ENCODE measurements around the gene CTAGE1. TPM values are rescaled to one million over a fixed set of nuclear protein-coding genes. Genes with fewer than 3 reads are reported as not detected.

The CTAGE1 gene
- total and polyA plus RNA-seq, 2 donors (not counting 1 experiment from before 2014, with no cell fraction given), result not detected

DNA sequence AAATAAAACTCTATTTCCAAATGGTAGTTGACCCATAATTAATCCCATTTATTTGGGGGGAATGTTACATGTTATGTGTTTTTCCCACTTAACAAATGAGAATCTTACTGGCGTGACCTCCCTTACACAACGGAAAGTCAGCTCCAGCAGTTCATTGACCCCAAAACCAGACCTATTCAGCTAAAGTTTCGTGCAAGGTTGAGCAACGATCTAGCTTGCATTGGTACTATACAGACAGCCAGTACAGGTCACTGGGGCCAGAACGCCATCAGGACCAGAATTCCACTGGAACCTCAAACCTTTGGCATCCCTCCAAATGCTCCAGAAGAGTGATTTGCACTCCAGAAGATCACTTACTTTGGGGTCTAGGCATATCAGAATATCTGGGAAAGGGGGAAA lies 6.8 kb upstream of the CTAGE1 start:
- DNase-seq (no peak), ATAC-seq (ENCODE audit: low read depth) (no peak)
- H4K20me1 ChIP-seq (ENCODE audit: control insufficient read depth, insufficient read depth, low read length, poor library complexity, severe bottlenecking), result no peaks in the 10 kb centered on the region
- H3K79me2 ChIP-seq (ENCODE audit: control insufficient read depth, insufficient read depth, low read length), result no peaks in the 10 kb centered on the region
- H3K4me2 ChIP-seq (replicated peaks; ENCODE audit: low read depth, low read length, poor library complexity, severe bottlenecking), result no peak overlapping the region
- H3K4me1 ChIP-seq (ENCODE audit: control insufficient read depth in 2 of 2, insufficient read depth in 2 of 2, low read length in 2 of 2), result no peaks in the 10 kb centered on the region
- ChIA-PET CTCF (no interaction called here), POLR2A (no interaction called here)
- WGBS (ENCODE audit: insufficient coverage), result 100% methylated on average over 5 of the region's 5 CpGs
- H3K9ac ChIP-seq (ENCODE audit: low read length), result no peak overlapping the region
- H3K4me3 ChIP-seq (ENCODE audit: control extremely low read depth in 1 of 5, extremely low read depth in 1 of 5, insufficient read depth in 1 of 5, low read depth in 2 of 5, low read length in 4 of 5), result no peak overlapping the region
- intact Hi-C loops (cut with micrococcal nuclease), result no loop called here
- Mint-ChIP-seq H3K9me3 (ENCODE audit: insufficient read depth) (no peaks in the 10 kb centered on the region), H3K27ac (no peak overlapping the region), H3K4me3 (no peak overlapping the region), H3K4me1 (no peaks in the 10 kb centered on the region), H3K27me3 (no peaks in the 10 kb centered on the region)
- no peak overlapping the region for H2AFZ ChIP-seq (ENCODE audit: insufficient read depth, low read depth, low read length, poor library complexity, severe bottlenecking)
- no peaks in the 10 kb centered on the region for H3K9me3 ChIP-seq (ENCODE audit: control extremely low read depth in 1 of 3, control insufficient read depth in 2 of 3, insufficient read depth in 1 of 3, low read length in 2 of 3)
- TF ChIP-seq, protein P1, sequence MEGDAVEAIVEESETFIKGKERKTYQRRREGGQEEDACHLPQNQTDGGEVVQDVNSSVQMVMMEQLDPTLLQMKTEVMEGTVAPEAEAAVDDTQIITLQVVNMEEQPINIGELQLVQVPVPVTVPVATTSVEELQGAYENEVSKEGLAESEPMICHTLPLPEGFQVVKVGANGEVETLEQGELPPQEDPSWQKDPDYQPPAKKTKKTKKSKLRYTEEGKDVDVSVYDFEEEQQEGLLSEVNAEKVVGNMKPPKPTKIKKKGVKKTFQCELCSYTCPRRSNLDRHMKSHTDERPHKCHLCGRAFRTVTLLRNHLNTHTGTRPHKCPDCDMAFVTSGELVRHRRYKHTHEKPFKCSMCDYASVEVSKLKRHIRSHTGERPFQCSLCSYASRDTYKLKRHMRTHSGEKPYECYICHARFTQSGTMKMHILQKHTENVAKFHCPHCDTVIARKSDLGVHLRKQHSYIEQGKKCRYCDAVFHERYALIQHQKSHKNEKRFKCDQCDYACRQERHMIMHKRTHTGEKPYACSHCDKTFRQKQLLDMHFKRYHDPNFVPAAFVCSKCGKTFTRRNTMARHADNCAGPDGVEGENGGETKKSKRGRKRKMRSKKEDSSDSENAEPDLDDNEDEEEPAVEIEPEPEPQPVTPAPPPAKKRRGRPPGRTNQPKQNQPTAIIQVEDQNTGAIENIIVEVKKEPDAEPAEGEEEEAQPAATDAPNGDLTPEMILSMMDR (IDR thresholded peaks at IDR 0.05), result no peak
- no peak for TF ChIP-seq EZH2 (IDR thresholded peaks at IDR 0.05; ENCODE audit: borderline replicate concordance, insufficient read depth, low read depth, low read length, poor library complexity, severe bottlenecking)
- H3K27me3 ChIP-seq (replicated peaks in 1 of 4; ENCODE audit: control extremely low read depth in 1 of 4, control insufficient read depth in 3 of 4, insufficient read depth in 4 of 4, low read length in 3 of 4), result no peaks in the 10 kb centered on the region
- H3K27ac ChIP-seq (ENCODE audit: low read length in 2 of 2), result no peak overlapping the region
- H3K36me3 ChIP-seq (replicated peaks in 1 of 2; ENCODE audit: control extremely low read depth in 1 of 2, control insufficient read depth in 1 of 2, extremely low read depth in 1 of 2, insufficient read depth in 2 of 2, low read length in 1 of 2), result no peaks in the 10 kb centered on the region

DNA sequence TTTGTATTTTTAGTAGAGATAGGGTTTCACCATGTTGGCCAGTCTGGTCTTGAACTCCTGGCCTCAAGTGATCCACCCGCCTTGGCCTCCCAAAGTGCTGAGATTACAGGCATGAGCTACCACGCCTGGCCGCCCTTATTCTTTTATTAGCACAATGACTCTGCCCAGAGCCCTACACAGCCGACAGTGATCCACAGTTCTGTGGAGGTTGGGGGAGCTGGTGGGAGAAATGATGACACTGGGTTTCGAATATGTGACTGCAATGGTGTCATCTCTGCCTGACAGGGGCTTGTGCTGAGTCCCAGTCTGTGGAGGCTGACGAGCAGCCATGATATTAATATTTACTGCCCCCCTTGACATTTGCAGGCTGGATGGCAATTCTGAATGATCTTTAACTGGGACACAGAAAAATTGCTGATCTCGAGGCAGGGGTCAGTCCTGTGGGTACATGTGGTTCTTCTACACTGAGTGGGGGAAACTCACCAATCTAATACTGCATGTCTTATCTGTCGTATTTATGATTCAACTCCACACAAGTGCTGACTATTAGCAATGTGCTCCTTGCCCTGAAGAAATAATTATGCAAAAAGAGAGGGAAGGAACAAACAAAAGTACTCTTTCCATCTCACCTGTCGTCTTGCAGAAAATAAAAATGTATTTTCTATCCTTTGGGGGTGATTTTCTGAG lies 6.3 kb upstream of the CTAGE1 start:
- no peaks in the 10 kb centered on the region for H3K27me3 ChIP-seq (replicated peaks in 1 of 4; ENCODE audit: control extremely low read depth in 1 of 4, control insufficient read depth in 3 of 4, insufficient read depth in 4 of 4, low read length in 3 of 4)
- ChIA-PET POLR2A (no interaction called here), CTCF (no interaction called here)
- Mint-ChIP-seq H3K27ac (no peak overlapping the region), H3K4me3 (no peak overlapping the region), H3K27me3 (no peaks in the 10 kb centered on the region), H3K4me1 (no peaks in the 10 kb centered on the region), H3K9me3 (ENCODE audit: insufficient read depth) (no peaks in the 10 kb centered on the region)
- H3K4me2 ChIP-seq (replicated peaks; ENCODE audit: low read depth, low read length, poor library complexity, severe bottlenecking), result no peak overlapping the region
- H3K4me1 ChIP-seq (ENCODE audit: control insufficient read depth in 2 of 2, insufficient read depth in 2 of 2, low read length in 2 of 2), result no peaks in the 10 kb centered on the region
- H3K9me3 ChIP-seq (ENCODE audit: control extremely low read depth in 1 of 3, control insufficient read depth in 2 of 3, insufficient read depth in 1 of 3, low read length in 2 of 3), result peaks cover 0 to 1% (median 0%) of the 10 kb centered on the region in 3 donors
- intact Hi-C loops (cut with micrococcal nuclease), result no loop called here
- H4K20me1 ChIP-seq (ENCODE audit: control insufficient read depth, insufficient read depth, low read length, poor library complexity, severe bottlenecking), result no peaks in the 10 kb centered on the region
- ATAC-seq (ENCODE audit: low read depth) (no peak), DNase-seq (no peak)
- H3K9ac ChIP-seq (ENCODE audit: low read length), result no peak overlapping the region
- no peak overlapping the region for H3K4me3 ChIP-seq (ENCODE audit: control extremely low read depth in 1 of 5, extremely low read depth in 1 of 5, insufficient read depth in 1 of 5, low read depth in 2 of 5, low read length in 4 of 5)
- 88% methylated on average over 3 of the region's 9 CpGs for WGBS (ENCODE audit: insufficient coverage)
- no peak overlapping the region for H2AFZ ChIP-seq (ENCODE audit: insufficient read depth, low read depth, low read length, poor library complexity, severe bottlenecking)
- no peak overlapping the region for H3K27ac ChIP-seq (ENCODE audit: low read length in 2 of 2)
- no peaks in the 10 kb centered on the region for H3K79me2 ChIP-seq (ENCODE audit: control insufficient read depth, insufficient read depth, low read length)
- TF ChIP-seq, protein P1 (IDR thresholded peaks at IDR 0.05), result no peak
- no peak for TF ChIP-seq EZH2 (IDR thresholded peaks at IDR 0.05; ENCODE audit: borderline replicate concordance, insufficient read depth, low read depth, low read length, poor library complexity, severe bottlenecking)
- no peaks in the 10 kb centered on the region for H3K36me3 ChIP-seq (replicated peaks in 1 of 2; ENCODE audit: control extremely low read depth in 1 of 2, control insufficient read depth in 1 of 2, extremely low read depth in 1 of 2, insufficient read depth in 2 of 2, low read length in 1 of 2)
